K562 (cell line): ENCODE results near the gene HLF. TPM values are rescaled to one million over a fixed set of nuclear protein-coding genes. Genes with fewer than 3 reads are reported as not detected.

Experiments
- ATAC-seq: fragments of 200-7000 bp; cut with Tn5 transposase; 3 replicates; pipeline ENCODE4 v1.9.1; 2020; ENCODE audit warnings: moderate library complexity
- BruUV-seq: library from RNA; stranded (reverse); fragments of 400-500 nt; replicated peaks from 2 replicates; lab custom pipeline; 2021; lab: Mats Ljungman, UMichigan
- CTCF ChIA-PET: fragments of 300-600 bp; formaldehyde crosslinking; extraction: SDS; loops from one replicate; lab custom pipeline; 2021; ENCODE audit warnings: low intra/inter-chr PET ratio; lab: Yijun Ruan, JAX
- POLR2A ChIA-PET: fragments of 300-600, 350-650 bp; sonication (Branson Sonifier 250); formaldehyde crosslinking; extraction: SDS; loops from one replicate; lab custom pipeline; 2021; ENCODE audit warnings: antibody characterized with exemption, inconsistent platforms; lab: Yijun Ruan, JAX
- DNase-seq, 4 experiments: peaks; one replicate each; pipeline versions ENCODE4 v3.0.0 to v3.0.0-alpha.2; 2011 to 2018; ENCODE audit warnings: low spot score in 3 of 4, mixed read lengths in 3 of 4; ENCODE audit errors: extremely low read depth in 1 of 4
- FAIRE-seq: peaks from 2 replicates; lab custom pipeline; 2011; peaks lifted over from hg19 to GRCh38; lab: Jason Lieb, UNC
- H2AFZ ChIP-seq: 2 replicates; pipeline ENCODE4 v1.6.0; 2011; ENCODE audit warnings: low read depth, low read length, control low read depth, inconsistent platforms
- H3K27ac ChIP-seq: fragments of 200-600 bp; 3 replicates; pipeline ENCODE4 v1.8.0; 2011; ENCODE audit warnings: low read depth, mild to moderate bottlenecking, control low read depth, inconsistent platforms, low read length, moderate library complexity, mixed read lengths; ENCODE audit errors: extremely low read depth
- H3K27me3 ChIP-seq, 2 experiments: fragments of 300-600 bp in 1 of 2; 2 replicates in 1 of 2; 3 replicates in 1 of 2; pipeline versions ENCODE4 v1.6.0 to v1.8.0; 2011; ENCODE audit warnings: inconsistent platforms in 2 of 2, low read length in 2 of 2, mild to moderate bottlenecking in 1 of 2, mixed read lengths in 1 of 2, moderate library complexity in 1 of 2; ENCODE audit not compliant: control insufficient read depth in 2 of 2, insufficient read depth in 2 of 2
- H3K36me3 ChIP-seq: fragments of 300-600 bp; 3 replicates; pipeline ENCODE4 v1.8.0; 2011; ENCODE audit warnings: mild to moderate bottlenecking, low read length, inconsistent platforms; ENCODE audit not compliant: control insufficient read depth, insufficient read depth
- H3K4me1 ChIP-seq, 2 experiments: fragments of 200-600 bp in 1 of 2; replicated peaks in 1 of 2; 2 replicates in 1 of 2; 3 replicates in 1 of 2; pipeline versions ENCODE4 v1.5.1 to v1.8.0; 2011; ENCODE audit warnings: inconsistent platforms in 2 of 2, low read length in 2 of 2, mild to moderate bottlenecking in 1 of 2, mixed read lengths in 1 of 2, moderate library complexity in 1 of 2; ENCODE audit not compliant: control insufficient read depth in 2 of 2, insufficient read depth in 2 of 2
- H3K4me2 ChIP-seq: 2 replicates; pipeline ENCODE4 v1.6.1; 2011; ENCODE audit warnings: low read length, control low read depth, inconsistent platforms, mixed read lengths; ENCODE audit not compliant: insufficient read depth
- H3K4me3 ChIP-seq: fragments of 200-600 bp; sonication (generic), shearing (Covaris generic); 2 replicates; pipeline ENCODE4 v1.5.1; 2016; ENCODE audit warnings: control low read depth, inconsistent platforms
- H3K79me2 ChIP-seq: fragments of 200-600 bp; 3 replicates; pipeline ENCODE4 v1.8.0; 2011; ENCODE audit warnings: low read length, inconsistent platforms; ENCODE audit not compliant: control insufficient read depth, insufficient read depth
- H3K9ac ChIP-seq, 2 experiments: 2 replicates each; pipeline versions ENCODE4 v1.6.0 to v1.6.1; 2011; ENCODE audit warnings: low read depth in 2 of 2, low read length in 2 of 2, control low read depth in 1 of 2, inconsistent platforms in 1 of 2, mild to moderate bottlenecking in 1 of 2, mixed read lengths in 1 of 2; ENCODE audit not compliant: insufficient read depth in 1 of 2
- H3K9me1 ChIP-seq: one replicate; pipeline ENCODE4 v1.6.0; 2011; ENCODE audit warnings: inconsistent platforms, mild to moderate bottlenecking, low read length, moderate library complexity; ENCODE audit not compliant: control insufficient read depth, insufficient read depth
- H3K9me3 ChIP-seq: replicated peaks from 2 replicates; pipeline ENCODE4 v1.5.1; 2011; ENCODE audit warnings: low read depth, low read length, inconsistent platforms; ENCODE audit not compliant: control insufficient read depth, insufficient read depth
- H4K20me1 ChIP-seq: replicated peaks from 2 replicates; pipeline ENCODE4 v1.6.1; 2011; ENCODE audit warnings: low read length, inconsistent platforms, mixed read lengths; ENCODE audit not compliant: control insufficient read depth, insufficient read depth
- ADNP ChIP-seq: fragments of 200-800 bp; sonication (Bioruptor generic); IDR thresholded peaks from 2 replicates; pipeline ENCODE4 v1.6.1; 2016; ENCODE audit warnings: missing genetic modification characterization, missing compliant biosample characterization
- CBFA2T3 ChIP-seq: fragments of 450-650 bp; IDR thresholded peaks from 2 replicates; pipeline ENCODE4 v1.6.1; 2017
- CREB3 ChIP-seq: fragments of 450-650 bp; conservative IDR thresholded peaks from 2 replicates; pipeline ENCODE4 v1.6.1; 2016; ENCODE audit warnings: missing genetic modification characterization, low read depth, mild to moderate bottlenecking, missing compliant biosample characterization, moderate library complexity
- GMEB1 ChIP-seq: fragments of 250-450 bp; sonication (Bioruptor Pico); IDR thresholded peaks from 2 replicates; pipeline ENCODE4 v1.4.0; 2020; ENCODE audit warnings: mild to moderate bottlenecking
- MTA2 ChIP-seq: fragments of 450-650 bp; IDR thresholded peaks from 2 replicates; pipeline ENCODE4 v1.6.1; 2016; ENCODE audit warnings: low read depth
- NFYB ChIP-seq: IDR thresholded peaks from 2 replicates; pipeline ENCODE4 v1.6.1; 2011; ENCODE audit warnings: mild to moderate bottlenecking, moderate library complexity; ENCODE audit not compliant: insufficient read length; ENCODE audit errors: extremely low read depth
- RBM14 ChIP-seq: fragments of 200-400 bp; formaldehyde crosslinking; IDR thresholded peaks from 2 replicates; pipeline ENCODE4 v1.6.1; 2018; ENCODE audit warnings: low read depth, mild to moderate bottlenecking, low read length, moderate library complexity, borderline replicate concordance; ENCODE audit not compliant: insufficient read depth
- STAT6 ChIP-seq: sonication (generic); formaldehyde crosslinking; IDR thresholded peaks from 2 replicates; pipeline ENCODE4 v1.8.1; 2023; ENCODE audit warnings: mild to moderate bottlenecking, missing genetic modification reagents
- TCF7 ChIP-seq: sonication (generic); IDR thresholded peaks from 2 replicates; pipeline ENCODE4 v1.6.1; 2016; ENCODE audit warnings: antibody characterized with exemption, borderline replicate concordance
- THRA ChIP-seq: fragments of 450-650 bp; IDR thresholded peaks from 2 replicates; pipeline ENCODE4 v1.6.1; 2017; ENCODE audit warnings: mild to moderate bottlenecking, moderate library complexity
- ZNF174 ChIP-seq: fragments of 250-450 bp; sonication (Bioruptor Pico); IDR thresholded peaks from 2 replicates; pipeline ENCODE4 v1.4.0; 2020; ENCODE audit warnings: mild to moderate bottlenecking
- ZNF212 ChIP-seq: fragments of 450-650 bp; formaldehyde crosslinking; IDR thresholded peaks from 2 replicates; pipeline ENCODE4 v1.4.0; 2020; ENCODE audit warnings: mild to moderate bottlenecking
- ZNF277 ChIP-seq: fragments of 250-450 bp; sonication (Bioruptor Pico); IDR thresholded peaks from 2 replicates; pipeline ENCODE4 v1.8.0; 2022; ENCODE audit warnings: inconsistent platforms, mild to moderate bottlenecking, moderate library complexity, borderline replicate concordance
- ZNF717 ChIP-seq: fragments of 250-450 bp; sonication (Bioruptor Pico); IDR thresholded peaks from 2 replicates; pipeline ENCODE4 v1.5.0; 2021
- WGBS: fragments of 100-300 bp; shearing (Covaris generic); methylation state at CpG from one replicate; pipeline ENCODE4 v1.1.6; 2016; ENCODE audit warnings: low coverage, mixed read lengths; ENCODE audit not compliant: insufficient coverage; ENCODE audit errors: missing lambda C conversion rate; 5-methylcytosine and 5-hydroxymethylcytosine counted together
- in situ Hi-C: fragments of 300-500 bp; cut with MboI; formaldehyde crosslinking; loops from 4 replicates; pipeline ENCODE4 v1.15.0; 2018; ENCODE audit warnings: inconsistent platforms, mixed read lengths
- intact Hi-C: fragments of 100-400 bp; cut with micrococcal nuclease; formaldehyde crosslinking; loops from 2 replicates; pipeline ENCODE4 v1.14.2; 2022
- polyA plus RNA-seq, 8 experiments: library from polyadenylated mRNA; depleted of rRNA in 4 of 8; stranded (reverse) in 5 of 8; unstranded in 3 of 8; fragments of >200 nt; fragmentation: Nextera tagmentation in 2 of 8; fragmentation: Illumina TruSeq in 1 of 8; extraction: Ambion mirVana in 2 of 8; extraction: Trizol in 1 of 8; gene quantifications; 2 replicates each; pipeline versions ENCODE4 v1.2.1 to v1.2.3, GENCODE V29; 2011 to 2014; ENCODE audit warnings: inconsistent platforms in 1 of 8, missing spikeins in 1 of 8
- total RNA-seq, 7 experiments: library from RNA; depleted of rRNA in 6 of 7; stranded (reverse); fragments of >200 nt in 6 of 7; fragmentation: Illumina TruSeq in 2 of 7; extraction: Trizol in 2 of 7; gene quantifications; 2 replicates each; pipeline versions ENCODE4 v1.2.1 to v1.2.3, GENCODE V29; 2011 to 2021; ENCODE audit warnings: low replicate concordance in 1 of 7

The HLF gene
- total and polyA plus RNA-seq, 9 of the 15 experiments (the other 6 are each of a cell fraction or from before 2014, with no cell fraction given) = 0.03 to 0.24 (median 0.09) TPM

GRCh38 chr17:55237268-55237667 lies 27.5 kb upstream of the HLF start:
- intact Hi-C loops = loop anchor here (10.0 kb wide), 1 partner anchor 108 kb away; no protein-coding TSS in a partner anchor
- H3K27me3 ChIP-seq = no peaks in the 10 kb centered on the region
- ChIA-PET POLR2A (interaction anchor here (1.2 kb wide), 1 partner anchor 34 kb away, joined by 3 read pairs; no protein-coding TSS in a partner anchor), CTCF (no interaction called here)
- H3K79me2 ChIP-seq = no peaks in the 10 kb centered on the region
- WGBS = 69% methylated on average over 6 of the region's 6 CpGs
- no peak overlapping the region for H3K4me2 ChIP-seq
- DNase-seq (no peak), ATAC-seq (no peak), FAIRE-seq (peak; percentile 59)
- H3K9me1 ChIP-seq = no peaks in the 10 kb centered on the region
- no peak overlapping the region for H3K9ac ChIP-seq
- H4K20me1 ChIP-seq = no peaks in the 10 kb centered on the region
- peaks cover 11 to 14% of the 10 kb centered on the region in 2 experiments; a peak in 4 of 5 replicates for H3K4me1 ChIP-seq
- no peak overlapping the region for H3K4me3 ChIP-seq
- in situ Hi-C loops = no loop called here
- peak overlapping the region; percentile 94 for H2AFZ ChIP-seq
- H3K36me3 ChIP-seq = no peaks in the 10 kb centered on the region
- peaks cover 4% of the 10 kb centered on the region; the same call in 1 of the 2 replicates for H3K9me3 ChIP-seq
- no peak overlapping the region for H3K27ac ChIP-seq
- no TSS peak for BruUV-seq
- TF ChIP-seq NFYB (no peak), ZNF212 (CRISPR knock-in tag) (no peak), CREB3 (tag) (no peak), MTA2 (no peak), ZNF717 (no peak), ZNF174 (CRISPR knock-in tag) (no peak), TCF7 (no peak), ADNP (tag) (no peak), STAT6 (no peak), ZNF277 (no peak), GMEB1 (CRISPR knock-in tag) (no peak), RBM14 (no peak), THRA (no peak), CBFA2T3 (no peak)
